OCI-M1 (cell line): Measurements from ENCODE around the gene KCNK18.

Experiments used
- DNase-seq: peaks from one replicate; lab custom pipeline; 2025; lab: John Stamatoyannopoulos, UW

Gene KCNK18

GRCh38 chr10:117250411-117250810 is 53.1 kb downstream of the KCNK18 start:
- DNase-seq, result no peak

- DNase-seq, result no peak
These were observed 56.6 kb downstream of the KCNK18 start for GRCh38 chr10:117253908-117254307.

GRCh38 chr10:117254338-117254737 is 57.0 kb downstream of the KCNK18 start:
- no peak for DNase-seq

GRCh38 chr10:117254774-117255735 is 57.8 kb downstream of the KCNK18 start:
- no peak for DNase-seq

- no peak for DNase-seq
These were observed 58.7 kb downstream of the KCNK18 start for GRCh38 chr10:117255835-117256460.

DNA sequence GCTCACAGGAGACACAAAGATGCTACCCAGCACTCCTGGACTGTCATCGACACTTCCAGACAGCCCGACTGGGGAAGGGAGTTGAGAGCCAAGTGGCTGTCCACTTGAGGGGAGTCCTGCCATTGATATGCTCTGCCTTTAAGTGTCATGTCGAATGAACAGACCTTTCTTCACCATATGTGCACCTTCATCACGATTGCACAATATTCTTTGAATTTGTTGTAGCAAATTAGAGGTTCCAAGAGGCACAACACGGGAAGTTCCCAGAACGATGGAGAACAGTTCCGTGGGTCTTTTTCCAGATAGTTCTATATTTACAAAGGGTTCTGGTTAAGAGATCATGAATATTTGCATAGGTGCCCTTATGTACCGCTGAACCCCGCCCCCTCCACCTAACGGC is 59.6 kb downstream of the KCNK18 start:
- DNase-seq, result no peak

- DNase-seq, result no peak
These were observed 60.4 kb downstream of the KCNK18 start for GRCh38 chr10:117257721-117258120.

GRCh38 chr10:117259279-117259678 is 62.0 kb downstream of the KCNK18 start:
- no peak for DNase-seq
